Measurements from ENCODE around the gene NR2E1.

The NR2E1 gene

DNA sequence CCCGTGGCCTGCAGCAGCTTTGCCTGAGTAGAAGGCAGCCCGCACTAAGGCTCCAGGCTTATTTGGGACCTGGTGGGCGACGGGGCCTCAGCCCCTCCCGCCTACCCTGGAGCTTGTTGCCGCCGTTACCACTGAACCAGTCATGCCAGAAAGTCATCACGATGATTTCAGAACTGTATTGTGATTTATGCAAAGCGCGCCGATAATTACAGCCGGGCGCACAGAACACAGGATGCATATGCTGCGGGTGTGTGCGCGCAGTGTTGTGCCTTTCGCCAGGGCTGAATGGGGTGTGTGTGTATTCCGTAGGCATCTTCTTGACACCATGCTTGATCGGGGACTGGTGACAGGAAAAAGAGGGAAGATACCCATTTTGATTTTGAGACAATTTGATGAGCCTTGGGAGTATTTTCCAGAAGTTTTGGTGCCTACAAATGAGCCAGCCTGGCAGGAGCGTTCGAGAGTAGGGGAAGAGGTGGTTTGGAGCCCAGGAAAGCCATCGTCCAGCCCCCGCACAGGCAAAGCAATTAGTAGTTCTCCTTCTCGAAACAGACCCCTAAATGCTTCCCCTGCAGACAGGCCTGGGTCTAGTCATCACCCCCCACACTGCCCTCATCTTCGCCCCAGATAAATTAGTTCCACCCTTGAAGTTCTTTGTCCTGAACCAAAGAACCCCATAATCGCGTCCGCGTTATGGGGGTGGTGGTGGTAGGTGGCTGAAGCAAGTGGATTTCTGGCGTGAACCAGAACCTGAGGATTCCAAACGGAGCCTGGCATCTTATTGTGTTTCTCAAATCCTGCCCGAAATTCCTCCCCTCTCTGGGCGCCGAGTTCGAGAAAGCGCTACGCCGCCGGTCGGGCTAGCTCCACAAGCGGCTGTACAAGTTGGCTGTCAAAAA lies 1.9 kb upstream of the NR2E1 start:
- no peaks in the 10 kb centered on the region for H3K9me3 Mint-ChIP-seq (ENCODE audit: low read depth)
- H3K4me1 Mint-ChIP-seq (ENCODE audit: low read depth): peaks cover 26% of the 10 kb centered on the region
- no peak overlapping the region for H3K4me3 Mint-ChIP-seq

DNA sequence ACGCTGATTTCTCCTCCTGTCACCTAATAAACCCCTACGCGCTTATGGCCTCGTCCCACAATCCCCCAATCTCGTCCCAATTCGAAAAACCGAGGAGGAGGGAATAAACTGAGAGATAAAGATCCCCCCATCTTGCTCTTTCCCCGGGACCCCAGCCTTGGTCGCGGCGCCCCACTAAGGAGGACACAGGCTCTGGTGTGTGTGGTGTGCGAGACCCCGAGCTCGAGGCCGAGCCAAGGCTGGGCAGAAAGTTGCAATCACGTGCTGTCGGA lies 1.3 kb upstream of the NR2E1 start:
- H3K36me3 Mint-ChIP-seq: no peaks in the 10 kb centered on the region
- H3K27ac Mint-ChIP-seq: no peak overlapping the region
- H3K4me1 Mint-ChIP-seq (ENCODE audit: low read depth): peaks cover 29% of the 10 kb centered on the region
- peaks cover 64% of the 10 kb centered on the region for H3K27me3 Mint-ChIP-seq
- H3K9me3 Mint-ChIP-seq (ENCODE audit: low read depth): no peaks in the 10 kb centered on the region
- H3K4me3 Mint-ChIP-seq: no peak overlapping the region

More for the DNA sequence above, 1.9 kb upstream of the NR2E1 start:
- Mint-ChIP-seq H3K36me3 (no peaks in the 10 kb centered on the region), H3K27ac (no peak overlapping the region), H3K27me3 (peaks cover 67% of the 10 kb centered on the region)

DNA sequence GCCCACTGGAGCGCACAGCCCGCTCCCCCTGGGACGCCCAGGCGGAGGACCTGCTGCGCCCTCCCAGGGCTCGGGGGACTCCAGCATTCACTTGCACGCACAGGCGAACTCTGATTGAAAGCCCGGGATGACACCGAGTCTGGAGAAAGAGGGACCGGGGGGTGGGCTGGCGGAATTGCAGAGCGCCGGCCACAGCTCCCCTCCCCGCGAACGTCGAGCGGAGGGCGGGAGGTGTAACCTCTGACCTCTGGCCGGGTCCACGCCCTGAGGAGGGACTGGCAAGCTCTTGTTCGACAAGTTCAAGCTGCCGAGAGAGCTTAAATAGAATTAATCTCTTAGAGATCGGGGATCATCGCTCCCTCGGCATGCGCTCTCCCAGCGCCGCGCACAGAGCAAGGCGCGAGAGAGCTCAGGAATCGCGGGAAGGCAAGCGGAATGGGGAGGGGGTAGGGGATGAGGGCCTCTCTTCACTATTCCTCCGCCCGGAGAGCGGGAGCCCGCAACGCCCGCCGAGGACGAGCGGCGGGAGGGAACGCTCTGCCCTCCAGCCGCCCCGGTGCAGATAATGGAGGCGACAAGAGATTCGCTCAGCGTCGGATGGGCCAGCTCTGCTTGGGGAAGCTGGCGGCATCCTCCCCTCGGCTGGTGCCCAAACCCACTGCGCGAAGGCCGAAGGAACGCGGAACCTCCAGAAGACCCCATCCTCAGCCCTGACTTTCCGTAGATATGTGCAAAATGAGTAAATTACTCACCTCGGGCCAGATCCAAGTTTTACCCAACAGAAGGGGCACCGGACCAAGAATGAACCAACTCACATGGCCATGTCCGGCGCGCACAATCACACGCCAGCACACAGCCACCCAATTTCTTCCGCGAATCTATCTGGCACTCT lies 761 bp upstream of the NR2E1 start:
- Mint-ChIP-seq H3K4me1 (ENCODE audit: low read depth) (peaks cover 29% of the 10 kb centered on the region), H3K4me3 (peak overlapping the region; percentile 36), H3K36me3 (no peaks in the 10 kb centered on the region), H3K27ac (no peak overlapping the region), H3K27me3 (peaks cover 58% of the 10 kb centered on the region), H3K9me3 (ENCODE audit: low read depth) (no peaks in the 10 kb centered on the region)

DNA sequence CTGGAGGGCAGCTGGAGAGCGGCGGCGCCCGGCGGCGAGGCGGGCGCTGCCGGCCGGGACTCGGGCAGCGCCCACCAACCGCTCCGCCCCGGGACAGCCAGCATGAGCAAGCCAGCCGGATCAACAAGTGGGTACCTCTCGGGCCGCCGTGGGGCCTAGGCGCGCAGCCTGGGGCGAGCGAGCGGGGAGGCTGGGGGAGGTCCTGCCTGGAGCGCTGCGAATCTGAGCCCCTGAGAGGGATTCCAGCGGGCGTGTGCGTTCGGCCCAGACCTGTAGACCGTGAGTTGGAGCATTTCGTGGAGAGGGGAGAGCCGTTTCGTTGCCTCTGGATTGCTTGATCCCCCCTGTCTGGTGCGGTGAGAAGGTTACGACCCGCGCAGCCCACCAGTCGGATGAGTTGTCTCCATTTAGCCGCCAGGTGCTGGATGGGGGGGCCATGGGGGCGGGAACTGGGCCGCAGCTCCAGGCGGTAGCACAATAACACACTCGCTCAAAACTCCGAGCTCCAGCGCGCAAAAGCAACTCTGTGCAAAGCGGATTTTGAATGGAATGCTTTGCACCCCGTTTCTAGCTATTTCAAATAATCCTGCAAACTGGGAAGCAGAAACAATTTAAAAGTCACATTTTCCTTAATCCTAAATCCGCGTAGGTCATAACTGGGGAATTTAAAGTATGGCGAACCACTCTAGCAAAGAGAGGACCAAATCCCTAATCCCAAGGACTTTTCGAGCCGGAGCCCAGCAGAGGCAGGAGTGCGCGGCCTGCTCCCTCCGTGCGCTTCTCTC lies 1.0 kb downstream of the NR2E1 start:
- H3K4me1 Mint-ChIP-seq (ENCODE audit: low read depth): peaks cover 39% of the 10 kb centered on the region
- no peaks in the 10 kb centered on the region for H3K9me3 Mint-ChIP-seq (ENCODE audit: low read depth)
- H3K27me3 Mint-ChIP-seq: peaks cover 50% of the 10 kb centered on the region
- H3K4me3 Mint-ChIP-seq: peak overlapping the region; percentile 74
- no peak overlapping the region for H3K27ac Mint-ChIP-seq
- no peaks in the 10 kb centered on the region for H3K36me3 Mint-ChIP-seq

DNA sequence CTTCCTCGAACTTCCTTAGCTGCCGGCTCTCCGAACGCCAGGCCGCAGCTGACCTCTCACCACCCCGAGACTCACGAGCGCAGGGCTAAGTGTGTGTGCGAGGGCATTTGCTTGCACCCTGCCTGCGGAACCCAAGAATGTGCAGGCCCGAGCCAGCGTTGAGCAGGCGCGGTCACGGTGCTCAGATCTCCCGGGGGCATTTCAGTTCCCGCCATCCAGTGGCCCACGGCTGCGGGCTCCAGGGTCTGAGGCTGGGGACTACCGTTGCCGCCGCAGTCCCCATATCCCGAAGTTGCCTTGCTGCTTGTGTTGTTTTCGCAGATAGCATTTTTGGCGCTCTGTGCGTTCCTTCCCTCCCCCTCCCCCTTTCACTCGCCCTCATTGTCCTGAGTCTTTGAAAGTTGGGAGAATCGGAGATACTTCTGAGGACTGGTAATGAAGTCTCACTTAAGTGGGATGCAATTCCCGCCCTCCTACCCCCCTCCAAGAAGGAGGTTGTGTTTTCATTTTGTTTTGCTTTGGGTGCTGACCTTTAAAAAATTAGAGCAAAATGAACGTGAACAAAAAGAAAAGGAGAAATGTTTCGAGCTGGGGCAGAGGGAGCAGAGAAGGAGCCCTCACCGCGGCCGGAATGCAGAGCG lies 1.7 kb downstream of the NR2E1 start:
- H3K4me1 Mint-ChIP-seq (ENCODE audit: low read depth): peaks cover 39% of the 10 kb centered on the region
- peak overlapping the region; percentile 74 for H3K4me3 Mint-ChIP-seq
- H3K36me3 Mint-ChIP-seq: no peaks in the 10 kb centered on the region
- H3K27ac Mint-ChIP-seq: no peak overlapping the region
- peaks cover 51% of the 10 kb centered on the region for H3K27me3 Mint-ChIP-seq
- H3K9me3 Mint-ChIP-seq (ENCODE audit: low read depth): no peaks in the 10 kb centered on the region

DNA sequence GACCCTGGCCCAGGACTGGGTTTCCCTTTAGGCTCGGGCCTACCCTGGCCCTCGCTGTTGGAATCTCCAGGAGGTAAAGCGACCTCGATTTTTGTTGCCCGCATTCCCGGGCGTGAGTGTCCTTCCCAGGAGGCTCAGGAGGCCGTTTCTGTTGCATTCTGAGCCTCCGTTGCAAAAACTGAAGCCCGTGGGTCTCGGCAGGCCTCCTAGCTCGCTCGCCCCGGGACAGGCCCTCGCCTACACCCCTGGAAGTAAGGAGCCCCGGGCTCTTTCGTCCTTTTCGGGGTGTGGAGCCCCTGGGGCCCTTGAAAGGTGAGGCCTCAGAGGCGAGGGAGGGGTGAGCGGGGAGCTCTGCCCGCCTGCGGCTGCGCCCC lies 2.3 kb downstream of the NR2E1 start:
- H3K27ac Mint-ChIP-seq: no peak overlapping the region
- H3K4me3 Mint-ChIP-seq: peak overlapping the region; percentile 74
- H3K27me3 Mint-ChIP-seq: peaks cover 52% of the 10 kb centered on the region
- H3K4me1 Mint-ChIP-seq (ENCODE audit: low read depth): peaks cover 39% of the 10 kb centered on the region
- H3K36me3 Mint-ChIP-seq: no peaks in the 10 kb centered on the region
- H3K9me3 Mint-ChIP-seq (ENCODE audit: low read depth): peaks cover 4% of the 10 kb centered on the region

DNA sequence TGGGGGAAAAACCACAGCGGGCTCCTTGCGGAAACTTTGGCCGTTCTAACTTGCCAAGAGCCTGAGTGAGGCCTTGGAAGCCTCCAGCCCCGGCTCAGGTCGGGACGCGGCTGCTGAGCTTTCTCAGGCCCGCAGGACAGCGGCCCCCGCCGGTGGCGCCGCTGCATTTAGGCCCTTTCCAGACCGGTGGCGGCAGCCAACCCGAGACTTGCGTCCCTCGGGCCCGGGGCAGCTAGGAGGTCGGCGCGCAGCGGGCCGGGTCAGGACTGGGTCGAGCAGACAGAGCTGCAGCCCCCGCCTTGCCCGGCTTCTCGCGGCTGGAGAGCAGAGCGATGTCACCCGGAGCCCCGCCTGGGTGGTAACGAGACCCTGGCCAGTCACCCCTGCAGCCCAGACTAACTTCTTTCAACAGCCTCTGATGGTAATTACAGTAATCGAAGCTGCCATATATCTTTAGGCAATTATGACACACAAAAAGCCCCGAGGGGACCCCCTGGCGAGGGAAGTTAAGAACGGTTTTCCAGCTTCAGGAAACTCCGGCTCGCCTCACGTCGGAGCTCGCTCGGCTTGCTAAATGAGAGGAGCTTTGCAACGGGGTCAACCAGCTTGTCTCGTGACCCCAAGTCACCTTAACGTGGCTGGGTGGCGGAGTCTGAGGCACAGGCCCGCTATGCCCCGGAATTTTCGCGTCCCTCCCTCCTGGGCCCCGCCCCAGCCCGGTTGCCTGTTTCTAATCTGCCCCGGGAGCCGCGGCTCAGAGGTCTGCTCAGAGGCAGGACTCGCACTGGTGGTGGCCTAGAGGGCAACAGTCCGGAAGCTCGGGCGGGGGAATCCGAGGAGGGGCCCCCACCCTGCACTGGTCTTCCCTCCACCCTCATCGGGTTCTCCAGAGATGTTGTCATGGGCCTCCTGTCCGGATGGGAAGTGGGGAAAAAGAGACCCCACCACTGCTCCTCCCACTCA lies 3.0 kb downstream of the NR2E1 start:
- Mint-ChIP-seq H3K9me3 (ENCODE audit: low read depth) (peaks cover 4% of the 10 kb centered on the region), H3K27ac (no peak overlapping the region), H3K27me3 (peaks cover 48% of the 10 kb centered on the region), H3K4me3 (peak overlapping the region; percentile 76), H3K36me3 (peaks cover under 1% of the 10 kb centered on the region), H3K4me1 (ENCODE audit: low read depth) (peaks cover 39% of the 10 kb centered on the region)

DNA sequence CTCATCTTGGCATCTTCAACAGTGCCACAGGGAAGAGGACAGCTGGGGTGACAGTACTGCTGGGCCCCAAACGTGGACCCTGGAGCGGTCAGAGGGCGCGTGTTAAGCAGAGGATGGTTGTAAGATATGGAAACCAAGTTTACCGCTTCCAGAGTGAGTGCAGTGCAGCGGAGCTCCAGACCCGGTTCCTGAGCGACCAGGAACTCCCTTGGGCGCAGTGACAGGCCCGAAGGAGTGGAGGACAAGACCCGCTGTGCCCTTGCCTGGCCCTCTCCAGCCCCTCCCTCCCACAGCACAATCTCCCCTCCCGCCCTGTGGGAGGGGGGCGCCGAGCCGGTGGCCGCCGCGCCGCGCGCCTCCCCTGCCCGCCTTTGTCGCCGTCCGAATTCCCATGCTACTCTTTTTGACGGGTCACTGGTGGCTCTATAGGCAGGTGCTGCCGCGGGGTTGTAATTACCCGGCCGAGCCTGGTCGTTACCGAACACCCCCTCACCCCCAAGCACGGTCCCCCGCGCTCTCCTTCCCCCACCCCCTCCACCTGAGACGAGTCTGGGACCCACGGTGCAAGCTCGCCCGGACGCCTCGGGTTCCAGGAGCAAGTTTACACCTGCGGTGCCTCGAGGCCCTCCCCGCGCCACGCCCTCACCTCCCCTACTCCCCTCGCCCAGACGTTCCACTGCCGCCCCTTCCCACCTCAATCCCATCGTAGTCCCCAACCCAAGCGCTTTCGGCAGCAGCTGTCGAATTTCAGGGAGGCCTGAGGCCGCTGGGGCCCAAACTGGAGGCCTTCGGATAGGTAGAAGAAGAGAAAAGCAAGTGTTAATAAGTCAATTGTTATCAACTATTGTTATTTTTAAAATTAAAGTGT lies 3.9 kb downstream of the NR2E1 start:
- Mint-ChIP-seq H3K27me3 (peaks cover 48% of the 10 kb centered on the region), H3K4me1 (ENCODE audit: low read depth) (peaks cover 43% of the 10 kb centered on the region), H3K27ac (no peak overlapping the region), H3K36me3 (peaks cover 3% of the 10 kb centered on the region), H3K4me3 (peak overlapping the region; percentile 76), H3K9me3 (ENCODE audit: low read depth) (peaks cover 4% of the 10 kb centered on the region)

DNA sequence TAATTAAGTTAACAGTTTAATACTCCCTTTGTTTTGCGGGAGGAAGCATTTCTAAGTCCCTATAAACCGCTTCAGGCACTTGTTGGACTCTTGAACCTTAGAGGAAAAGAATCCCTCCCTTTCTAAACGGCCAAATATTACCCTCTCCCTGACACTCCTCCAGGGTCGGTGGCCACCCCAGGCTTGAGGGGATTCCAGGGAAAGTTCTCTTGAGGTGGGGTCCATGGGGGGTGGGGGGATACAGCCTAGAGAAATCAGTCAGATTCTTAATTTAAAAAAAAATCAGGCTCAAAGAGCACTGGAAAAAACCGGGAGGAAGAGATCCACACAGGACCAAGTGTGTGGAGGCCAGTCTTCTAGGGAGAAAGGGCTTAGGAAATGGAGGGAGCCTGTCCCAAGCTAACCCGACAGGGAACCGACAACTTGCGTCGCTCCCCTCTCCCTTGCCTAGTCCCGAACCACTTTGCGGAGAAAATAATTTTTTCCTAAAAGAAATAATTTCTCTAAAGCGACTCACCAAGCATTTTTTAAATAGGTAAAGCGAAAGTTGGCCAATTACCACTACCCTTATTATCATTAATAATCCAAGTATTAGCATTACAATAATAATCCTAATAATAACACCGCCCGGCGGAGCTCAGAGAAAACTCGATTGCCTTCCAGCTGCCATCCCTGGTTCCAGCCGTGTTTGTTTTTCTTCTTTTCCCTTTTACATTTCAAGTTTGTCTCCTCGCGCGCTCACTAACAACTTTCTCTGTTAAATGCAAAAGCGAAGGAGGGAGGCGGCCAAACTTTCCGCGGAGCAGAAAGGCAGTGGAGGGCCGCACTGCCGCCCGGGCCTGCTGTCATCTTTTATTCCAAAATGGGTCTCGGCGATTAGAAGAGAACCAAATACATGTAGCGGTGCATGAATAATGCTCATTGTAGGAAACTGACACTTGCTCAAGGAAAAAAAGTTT lies 4.8 kb downstream of the NR2E1 start:
- no peak overlapping the region for H3K27ac Mint-ChIP-seq
- peaks cover 3% of the 10 kb centered on the region for H3K36me3 Mint-ChIP-seq
- peaks cover 47% of the 10 kb centered on the region for H3K27me3 Mint-ChIP-seq
- peak overlapping the region; percentile 54 for H3K4me3 Mint-ChIP-seq
- H3K4me1 Mint-ChIP-seq (ENCODE audit: low read depth): peaks cover 42% of the 10 kb centered on the region
- peaks cover 4% of the 10 kb centered on the region for H3K9me3 Mint-ChIP-seq (ENCODE audit: low read depth)

DNA sequence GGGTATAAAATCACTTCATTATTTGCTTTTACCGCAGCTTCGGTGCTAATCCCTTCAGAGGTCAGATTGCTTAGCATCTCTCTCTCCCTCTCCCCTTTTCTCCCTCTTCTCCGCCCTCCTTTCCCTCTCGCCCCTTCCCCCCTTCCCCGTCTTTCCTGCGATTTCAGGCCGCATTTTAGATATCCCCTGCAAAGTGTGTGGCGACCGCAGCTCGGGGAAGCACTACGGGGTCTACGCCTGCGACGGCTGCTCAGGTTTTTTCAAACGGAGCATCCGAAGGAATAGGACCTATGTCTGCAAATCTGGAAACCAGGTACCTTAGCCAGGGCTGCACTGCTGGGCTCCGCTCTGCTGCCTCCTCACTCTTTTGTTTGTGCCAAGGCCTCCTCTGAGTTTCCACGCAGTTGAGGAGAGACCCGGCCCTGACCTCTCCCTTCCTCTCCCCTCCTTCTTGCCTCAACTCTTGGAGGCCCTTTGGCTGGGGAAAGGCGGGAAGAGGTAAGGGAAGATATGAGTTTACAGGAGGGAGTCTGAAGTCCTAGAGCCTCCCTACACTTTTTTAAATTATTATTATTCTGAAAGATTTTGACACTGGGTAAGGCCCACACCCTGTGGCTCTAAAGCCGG lies 5.6 kb downstream of the NR2E1 start:
- Mint-ChIP-seq H3K36me3 (peaks cover 3% of the 10 kb centered on the region), H3K27ac (no peak overlapping the region), H3K4me3 (no peak overlapping the region), H3K9me3 (ENCODE audit: low read depth) (peaks cover 4% of the 10 kb centered on the region), H3K4me1 (ENCODE audit: low read depth) (peaks cover 42% of the 10 kb centered on the region), H3K27me3 (peaks cover 47% of the 10 kb centered on the region)

DNA sequence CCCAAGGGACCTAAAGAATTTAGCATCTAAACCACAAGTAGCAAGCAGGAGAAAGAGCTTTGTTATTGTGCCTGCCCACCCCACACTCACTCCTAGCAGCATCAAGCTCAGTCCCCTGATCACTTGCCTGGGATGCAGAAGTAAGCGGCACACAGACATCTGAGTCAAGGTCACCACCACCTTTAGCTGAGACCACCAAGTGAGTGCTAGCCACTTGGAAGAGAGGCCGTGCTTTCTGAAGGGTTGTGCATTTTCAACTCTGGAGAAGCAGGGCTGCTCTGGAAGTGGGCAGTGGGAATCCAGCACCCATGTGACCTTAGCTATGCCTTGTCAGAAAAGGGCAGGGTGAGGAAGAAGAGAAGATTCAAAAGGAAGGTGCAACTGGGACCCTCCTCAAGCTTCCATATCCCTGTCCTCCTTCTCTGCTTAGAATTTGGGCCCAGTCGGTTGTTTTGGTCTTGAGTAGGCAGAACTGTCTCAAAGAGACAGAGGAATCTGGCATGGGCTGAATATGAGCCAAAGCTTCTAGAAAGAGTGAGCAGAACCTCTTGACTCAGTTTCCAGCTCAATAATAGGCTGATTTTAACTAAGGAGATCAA lies 6.2 kb downstream of the NR2E1 start:
- Mint-ChIP-seq H3K4me3 (no peak overlapping the region), H3K27ac (no peak overlapping the region), H3K4me1 (ENCODE audit: low read depth) (peaks cover 38% of the 10 kb centered on the region), H3K27me3 (peaks cover 48% of the 10 kb centered on the region), H3K9me3 (ENCODE audit: low read depth) (peaks cover 4% of the 10 kb centered on the region), H3K36me3 (peaks cover 3% of the 10 kb centered on the region)

Data from activated naive CD8-positive, alpha-beta T cell (primary cell).